ENCODE measurements around the gene SMIM36. TPM values are rescaled to one million over a fixed set of nuclear protein-coding genes. Genes with fewer than 3 reads are reported as not detected.
"Not testable (repeated sequence)": the region's sequence is repeated elsewhere in the genome, so short reads cannot be mapped to it uniquely, and the experiment has no call there.

SMIM36 gene
- total and polyA plus RNA-seq, 3 experiments from 2014 or later, result not detected

GRCh38 chr17:55405600-55405999 is 105.7 kb downstream of the SMIM36 start:
- peak overlapping the region in 1 of 8 donors; percentile 23 for H3K27ac Mint-ChIP-seq
- no peak for DNase-seq
- no peak overlapping the region for H3K27ac ChIP-seq (ENCODE audit: low read depth, low read length)
- no peaks in the 10 kb centered on the region for H3K4me1 Mint-ChIP-seq
- H3K9me3 Mint-ChIP-seq, result no peaks in the 10 kb centered on the region
- ChIA-PET CTCF (no interaction called here), POLR2A (no interaction called here)
- no peaks in the 10 kb centered on the region for H3K9me3 ChIP-seq (ENCODE audit: low read length)
- no peaks in the 10 kb centered on the region for H3K27me3 Mint-ChIP-seq
- peaks cover 7 to 81% (median 28%) of the 10 kb centered on the region in 3 donors for H3K36me3 Mint-ChIP-seq
- no peaks in the 10 kb centered on the region for H3K4me1 ChIP-seq (ENCODE audit: insufficient read depth, low read length)
- no peak overlapping the region for H3K4me3 ChIP-seq (ENCODE audit: low read length)
- no peaks in the 10 kb centered on the region for H3K27me3 ChIP-seq (ENCODE audit: insufficient read depth, low read length, poor library complexity, severe bottlenecking)
- peaks cover 19% of the 10 kb centered on the region for H3K36me3 ChIP-seq (ENCODE audit: insufficient read depth, low read length)
- no peak overlapping the region for H3K4me3 Mint-ChIP-seq

GRCh38 chr17:55404197-55404596 is 107.1 kb downstream of the SMIM36 start:
- H3K4me3 Mint-ChIP-seq; H3K4me1 Mint-ChIP-seq; H3K27ac ChIP-seq (ENCODE audit: low read depth, low read length); DNase-seq; H3K27me3 ChIP-seq (ENCODE audit: insufficient read depth, low read length, poor library complexity, severe bottlenecking); H3K9me3 ChIP-seq (ENCODE audit: low read length); H3K4me3 ChIP-seq (ENCODE audit: low read length); POLR2A ChIA-PET; H3K9me3 Mint-ChIP-seq; H3K27ac Mint-ChIP-seq; CTCF ChIA-PET; H3K4me1 ChIP-seq (ENCODE audit: insufficient read depth, low read length); H3K27me3 Mint-ChIP-seq; H3K36me3 ChIP-seq (ENCODE audit: insufficient read depth, low read length): not testable (repeated sequence)
- peaks cover 7 to 77% (median 26%) of the 10 kb centered on the region in 3 donors for H3K36me3 Mint-ChIP-seq

- H3K27ac Mint-ChIP-seq, result peak overlapping the region in 1 of 8 donors; percentile 14
- H3K4me1 Mint-ChIP-seq, result no peaks in the 10 kb centered on the region
- no peak overlapping the region for H3K4me3 Mint-ChIP-seq
- H3K9me3 ChIP-seq (ENCODE audit: low read length), result no peaks in the 10 kb centered on the region
- H3K4me1 ChIP-seq (ENCODE audit: insufficient read depth, low read length), result no peaks in the 10 kb centered on the region
- H3K36me3 ChIP-seq (ENCODE audit: insufficient read depth, low read length), result peaks cover 14% of the 10 kb centered on the region
- no peak for DNase-seq
- H3K4me3 ChIP-seq (ENCODE audit: low read length), result no peak overlapping the region
- POLR2A ChIA-PET, result no interaction called here
- no peaks in the 10 kb centered on the region for H3K9me3 Mint-ChIP-seq
- H3K27ac ChIP-seq (ENCODE audit: low read depth, low read length), result no peak overlapping the region
- H3K27me3 ChIP-seq (ENCODE audit: insufficient read depth, low read length, poor library complexity, severe bottlenecking), result no peaks in the 10 kb centered on the region
- CTCF ChIA-PET, result no interaction called here
- no peaks in the 10 kb centered on the region for H3K27me3 Mint-ChIP-seq
- H3K36me3 Mint-ChIP-seq, result peaks cover 11 to 75% (median 27%) of the 10 kb centered on the region in 3 donors
These were observed 108.9 kb downstream of the SMIM36 start for GRCh38 chr17:55402374-55402773.

Other genes with a start within 250 kb of the SMIM36 start
- under 1 TPM; 0.81 to 0.93 TPM for gene HLF, start 246.5 kb downstream of the SMIM36 start, total RNA-seq
- 0.59 TPM for gene HLF, start 246.5 kb downstream of the SMIM36 start, polyA plus RNA-seq
- 10 to 100 TPM; 16.0 to 19.1 TPM for gene MMD, start 89.6 kb downstream of the SMIM36 start, total RNA-seq
- gene MMD, start 89.6 kb downstream of the SMIM36 start, polyA plus RNA-seq, result 7.9 TPM
- not detected for gene TMEM100, start 211.4 kb upstream of the SMIM36 start, total RNA-seq
- not detected for gene TMEM100, start 211.4 kb upstream of the SMIM36 start, polyA plus RNA-seq
- 1 to 10 TPM; 8.4 to 8.5 TPM for gene PCTP, start 239.6 kb upstream of the SMIM36 start, total RNA-seq
- 3.5 TPM for gene PCTP, start 239.6 kb upstream of the SMIM36 start, polyA plus RNA-seq

Data from CD8-positive, alpha-beta memory T cell (primary cell).